ENCODE data around the gene GLCCI1. TPM values are rescaled to one million over a fixed set of nuclear protein-coding genes. Genes with fewer than 3 reads are reported as not detected.

The GLCCI1 gene
- total and polyA plus RNA-seq, 2 of the 8 experiments (the other 6 are each of a cell fraction or from before 2014, with no cell fraction given), result 12.4 to 27.7 TPM

GRCh38 chr7:8136051-8136730 is 167.6 kb downstream of the GLCCI1 start:
- H2BK120ac ChIP-seq (replicated peaks; ENCODE audit: low read depth, low read length), result no peak overlapping the region
- no peak overlapping the region for H2AK5ac ChIP-seq (ENCODE audit: low read depth, low read length)
- POLR2A ChIA-PET (ENCODE audit: partially characterized antibody), result interaction anchor here (1.2 kb wide), 1 partner anchor 10 kb away, joined by 3 read pairs; no protein-coding TSS in a partner anchor
- H4K5ac ChIP-seq (ENCODE audit: insufficient read length, low read depth, low read length), result no peak overlapping the region
- H4K20me1 ChIP-seq (replicated peaks in 1 of 2; ENCODE audit: control insufficient read depth in 1 of 2, insufficient read depth in 2 of 2, low read length in 2 of 2), result no peaks in the 10 kb centered on the region
- H3K27ac ChIP-seq (ENCODE audit: low read depth, low read length), result no peak overlapping the region
- H3K36me3 ChIP-seq (ENCODE audit: control insufficient read depth in 2 of 4, insufficient read depth in 4 of 4, low read length in 3 of 4), result no peaks in the 10 kb centered on the region
- no peak overlapping the region for H4K91ac ChIP-seq (replicated peaks; ENCODE audit: insufficient read length, low read length)
- H3K4me1 ChIP-seq (replicated peaks in 1 of 4; ENCODE audit: control insufficient read depth in 3 of 4, insufficient read depth in 4 of 4, low read length in 3 of 4), result no peaks in the 10 kb centered on the region
- no peak overlapping the region for H3K56ac ChIP-seq (replicated peaks; ENCODE audit: insufficient read length, low read depth, low read length)
- 92% methylated on average over 12 of the region's 12 CpGs; no CpG with 5 or more reads in 1 of the 2 experiments for WGBS, 2 experiments (ENCODE audit: extremely low coverage in 1 of 2, insufficient coverage in 1 of 2, insufficient read length in 1 of 2, insufficient replicate concordance in 2 of 2, low coverage in 1 of 2, low lambda C conversion rate in 2 of 2, missing lambda C conversion rate in 1 of 2)
- no peak overlapping the region for H3K4me3 ChIP-seq (ENCODE audit: extremely low read depth in 1 of 4, insufficient read depth in 2 of 4, low read depth in 3 of 4, low read length in 4 of 4)
- H3K9ac ChIP-seq (replicated peaks in 1 of 4; ENCODE audit: extremely low read depth in 1 of 4, low read depth in 3 of 4, low read length in 3 of 4), result no peak overlapping the region
- H2BK12ac ChIP-seq (ENCODE audit: low read depth, low read length), result no peak overlapping the region
- H2AFZ ChIP-seq (ENCODE audit: low read length), result no peak overlapping the region
- no peak overlapping the region for H3K23ac ChIP-seq (ENCODE audit: insufficient read length)
- no peak overlapping the region for H3K18ac ChIP-seq (ENCODE audit: extremely low read depth, low read length)
- no peaks in the 10 kb centered on the region; the same call in 1 of the 2 replicates for H3K23me2 ChIP-seq (ENCODE audit: low read depth, low read length)
- H3K79me2 ChIP-seq (ENCODE audit: control insufficient read depth in 1 of 2, insufficient read depth in 2 of 2, low read length in 2 of 2), result no peaks in the 10 kb centered on the region
- H3K4ac ChIP-seq (replicated peaks; ENCODE audit: insufficient read length, low read depth, low read length), result no peak overlapping the region
- H3K9me3 ChIP-seq (ENCODE audit: insufficient read depth in 2 of 2, low read depth in 1 of 2, low read length in 1 of 2), result no peaks in the 10 kb centered on the region
- no peak overlapping the region for H3K4me2 ChIP-seq (ENCODE audit: insufficient read depth in 1 of 2, low read depth in 2 of 2, low read length in 2 of 2)
- DNase-seq (ENCODE audit: low read depth in 1 of 2, low spot score in 2 of 2) (no peak), FAIRE-seq (no peak)
- no peak overlapping the region for H2BK5ac ChIP-seq (ENCODE audit: low read depth, low read length)
- CTCF ChIA-PET (ENCODE audit: partially characterized antibody), result no interaction called here
- H2BK15ac ChIP-seq (ENCODE audit: low read length), result no peak overlapping the region
- no peak overlapping the region for H3K14ac ChIP-seq (ENCODE audit: insufficient read length)
- H2BK20ac ChIP-seq (ENCODE audit: low read length), result no peak overlapping the region
- H3K79me1 ChIP-seq (ENCODE audit: low read depth, low read length), result no peaks in the 10 kb centered on the region; the same call in 1 of the 2 replicates
- no peak overlapping the region for H4K8ac ChIP-seq (ENCODE audit: extremely low read depth, insufficient read depth, low read length)
- H3K27me3 ChIP-seq (replicated peaks in 1 of 4; ENCODE audit: control insufficient read depth in 3 of 4, extremely low read depth in 1 of 4, insufficient read depth in 3 of 4, low read length in 3 of 4), result no peaks in the 10 kb centered on the region
- no peak for TF ChIP-seq POU5F1 (IDR thresholded peaks at IDR 0.05; ENCODE audit: low read depth, low read length)
- TF ChIP-seq CBX8 (IDR thresholded peaks at IDR 0.05; ENCODE audit: borderline replicate concordance, low read depth, low read length), result no peak
- no peak for TF ChIP-seq NRF1 (IDR thresholded peaks at IDR 0.05; ENCODE audit: low read depth, low read length)
- TF ChIP-seq BACH1 (IDR thresholded peaks at IDR 0.05; ENCODE audit: low read length), result no peak
- no peak for TF ChIP-seq POLR2AphosphoS5 (IDR thresholded peaks at IDR 0.05; ENCODE audit: low read depth, low read length)
- TF ChIP-seq ASH2L (IDR thresholded peaks at IDR 0.05; ENCODE audit: low read length), result no peak
- TF ChIP-seq TAF7 (optimal IDR thresholded peaks at IDR 0.05; ENCODE audit: borderline replicate concordance, low read depth, low read length), result no peak
- TF ChIP-seq TAF1 (IDR thresholded peaks at IDR 0.05; ENCODE audit: low read depth, low read length), result no peak
- TF ChIP-seq CHD2 (IDR thresholded peaks at IDR 0.05; ENCODE audit: low read length), result no peak
- no peak for TF ChIP-seq BRCA1 (IDR thresholded peaks at IDR 0.05; ENCODE audit: low read depth, low read length)
